COLO829 (cell line): ENCODE data around the gene FLAD1.
A peak's percentile ranks its signal among the peaks of the same experiment; 100 is the strongest.

ENCODE experiments used
- DNase-seq: peaks from one replicate; pipeline ENCODE4 v3.0.0; 2012; ENCODE audit warnings: low spot score

The FLAD1 gene

DNA sequence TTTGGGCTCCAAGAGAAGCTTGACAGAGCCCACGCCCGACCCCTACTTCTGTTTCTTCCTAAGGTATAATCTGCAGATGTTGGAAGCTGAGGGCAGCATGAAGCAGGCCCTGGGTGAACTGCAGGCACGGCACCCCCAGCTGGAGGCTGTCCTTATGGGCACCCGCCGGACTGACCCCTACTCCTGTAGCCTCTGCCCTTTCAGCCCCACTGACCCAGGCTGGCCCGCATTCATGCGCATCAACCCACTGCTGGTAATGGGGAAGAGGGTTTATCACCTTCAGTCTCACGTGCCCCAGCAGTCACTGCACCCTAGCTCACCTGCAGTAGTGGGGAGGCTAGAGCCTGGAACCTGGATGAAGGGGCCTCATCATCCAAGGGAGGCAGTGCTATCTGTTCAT lies 7.1 kb downstream of the FLAD1 start:
- no peak for DNase-seq

- DNase-seq: no peak
Observed at GRCh38 chr1:154992721-154993571, 9.8 kb downstream of the FLAD1 start.

- DNase-seq: no peak
Observed at GRCh38 chr1:154993572-154994268, 10.6 kb downstream of the FLAD1 start, which contains the start of gene LENEP. Gene LENEP (plus strand): TSS chr1:154993586. CDS start chr1:154993608, 22 bp downstream.

- DNase-seq: no peak
Observed at GRCh38 chr1:154994269-154994587, 11.1 kb downstream of the FLAD1 start.

DNA sequence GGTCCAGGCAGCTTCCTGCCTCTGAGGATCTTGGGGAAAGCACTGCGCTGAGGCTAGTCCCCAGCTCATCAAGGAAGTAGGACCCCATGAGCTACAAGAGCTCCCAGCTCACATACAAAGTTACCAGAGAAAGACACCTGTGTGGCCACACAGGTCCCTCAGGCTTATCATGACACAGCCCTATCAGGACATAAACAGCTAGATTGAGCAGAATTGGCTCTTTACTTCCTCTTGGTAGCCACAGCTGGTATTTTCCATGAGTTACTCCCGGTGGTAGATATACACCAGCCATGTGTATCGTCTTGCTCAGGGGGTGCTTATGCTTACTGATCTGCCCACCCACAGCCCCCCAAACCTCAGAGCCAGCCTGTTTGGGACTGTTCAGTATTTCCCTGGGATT lies 11.4 kb downstream of the FLAD1 start:
- no peak for DNase-seq

GRCh38 chr1:154995301-154995983 lies 12.3 kb downstream of the FLAD1 start:
- DNase-seq: peak; percentile 87

GRCh38 chr1:154996966-154997701 lies 14.0 kb downstream of the FLAD1 start:
- DNase-seq: no peak

DNA sequence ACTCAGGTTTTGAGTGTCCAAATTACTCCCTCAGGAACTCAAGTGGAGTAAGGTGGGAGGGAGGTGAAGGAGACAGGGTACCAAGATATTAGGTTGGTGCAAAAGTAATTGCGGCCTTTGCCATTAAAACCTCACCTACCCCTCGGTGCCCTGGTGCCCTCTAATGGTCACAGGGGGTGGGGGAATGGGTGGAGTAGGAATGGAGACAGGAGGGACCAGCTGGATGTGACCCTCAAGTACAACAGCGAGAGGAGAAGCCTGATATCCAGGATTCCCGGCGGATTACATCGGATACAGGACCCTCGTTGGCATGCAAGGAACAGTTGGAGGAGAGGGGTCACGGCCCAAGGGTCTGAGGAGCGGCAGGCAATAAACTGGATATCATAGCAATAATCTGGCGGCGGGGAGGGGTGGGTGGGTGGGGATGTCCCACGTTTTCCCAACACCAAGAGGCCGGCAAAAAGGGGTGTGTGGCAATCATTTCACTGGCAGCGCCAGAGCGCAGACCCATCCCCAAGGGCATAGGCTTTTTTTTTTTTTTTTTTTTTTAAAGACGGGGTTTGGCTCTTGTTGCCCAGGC lies 15.1 kb downstream of the FLAD1 start:
- no peak for DNase-seq

- DNase-seq: peak; percentile 86
Observed at GRCh38 chr1:154998818-154999570, 15.8 kb downstream of the FLAD1 start.

DNA sequence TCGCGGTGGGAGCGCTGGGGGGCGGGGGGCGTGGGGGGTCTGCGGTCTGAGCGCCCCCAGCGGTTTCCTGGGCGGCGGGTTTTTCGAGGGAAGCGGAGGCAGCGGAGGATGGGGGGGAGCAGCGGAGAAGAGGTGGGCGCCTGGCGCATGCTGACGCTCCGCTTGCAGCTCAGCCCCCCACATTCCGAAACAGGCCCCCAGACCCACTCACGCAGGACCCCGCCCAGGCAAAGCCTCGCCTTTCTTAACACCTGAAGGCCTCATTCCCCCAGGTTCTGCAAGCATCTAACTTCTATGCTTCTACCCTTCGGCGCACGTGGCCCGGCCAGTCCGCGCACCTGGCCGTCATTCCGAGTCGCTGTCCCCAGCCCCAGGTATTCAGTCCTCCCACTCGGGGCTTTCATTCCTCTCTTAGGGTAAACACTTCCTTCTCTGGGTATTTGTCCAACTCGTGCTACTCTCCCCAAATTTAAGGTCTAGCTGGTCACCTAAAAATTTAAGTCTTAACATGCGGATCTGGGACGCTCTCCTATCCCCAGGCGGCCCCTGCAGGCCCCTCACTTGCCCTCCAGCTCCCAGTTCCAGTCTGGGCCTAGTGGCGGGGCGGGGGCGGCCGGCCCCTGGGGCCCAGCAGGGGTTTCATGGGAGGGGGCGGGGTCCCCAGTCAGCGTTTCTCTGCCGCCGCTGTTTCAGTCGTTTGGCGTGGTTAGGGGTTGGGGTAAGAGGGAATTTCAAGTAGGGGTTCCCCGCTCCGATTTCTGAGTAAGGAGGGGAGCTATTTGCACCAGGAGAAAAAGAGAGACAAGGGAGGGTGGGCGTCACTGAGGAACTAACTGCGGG lies 16.6 kb downstream of the FLAD1 start:
- no peak for DNase-seq

DNA sequence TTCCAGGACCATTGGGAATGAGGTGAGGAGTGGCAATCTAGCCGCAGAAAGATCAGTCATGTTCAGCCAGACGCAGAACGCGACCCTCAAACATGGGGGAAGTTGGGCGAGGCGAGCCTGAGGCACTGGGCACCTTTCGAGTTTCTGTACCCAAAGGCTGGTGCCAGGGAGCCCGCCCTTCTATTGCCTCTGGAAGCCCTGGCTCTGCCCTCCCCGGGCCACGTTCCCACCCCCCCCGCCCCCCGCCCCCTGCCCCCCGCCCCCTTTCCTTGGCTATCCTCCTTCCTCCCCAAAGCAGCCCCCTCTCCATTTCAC lies 17.2 kb downstream of the FLAD1 start:
- DNase-seq: no peak

- DNase-seq: peak; percentile 92
Observed at GRCh38 chr1:155000726-155001424, 17.7 kb downstream of the FLAD1 start.

DNA sequence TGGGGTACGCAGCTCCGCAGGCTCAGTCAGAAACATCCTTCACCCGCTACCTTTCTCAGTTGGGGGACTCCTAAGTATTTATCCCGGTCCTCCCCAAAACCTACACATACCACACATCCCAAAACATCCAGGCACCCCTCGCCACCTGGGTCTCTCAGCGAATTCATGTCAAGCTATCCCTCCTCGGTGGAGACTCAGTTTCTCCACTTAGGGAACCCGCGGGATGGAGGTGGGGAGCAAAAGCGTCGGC lies 18.2 kb downstream of the FLAD1 start:
- no peak for DNase-seq

DNA sequence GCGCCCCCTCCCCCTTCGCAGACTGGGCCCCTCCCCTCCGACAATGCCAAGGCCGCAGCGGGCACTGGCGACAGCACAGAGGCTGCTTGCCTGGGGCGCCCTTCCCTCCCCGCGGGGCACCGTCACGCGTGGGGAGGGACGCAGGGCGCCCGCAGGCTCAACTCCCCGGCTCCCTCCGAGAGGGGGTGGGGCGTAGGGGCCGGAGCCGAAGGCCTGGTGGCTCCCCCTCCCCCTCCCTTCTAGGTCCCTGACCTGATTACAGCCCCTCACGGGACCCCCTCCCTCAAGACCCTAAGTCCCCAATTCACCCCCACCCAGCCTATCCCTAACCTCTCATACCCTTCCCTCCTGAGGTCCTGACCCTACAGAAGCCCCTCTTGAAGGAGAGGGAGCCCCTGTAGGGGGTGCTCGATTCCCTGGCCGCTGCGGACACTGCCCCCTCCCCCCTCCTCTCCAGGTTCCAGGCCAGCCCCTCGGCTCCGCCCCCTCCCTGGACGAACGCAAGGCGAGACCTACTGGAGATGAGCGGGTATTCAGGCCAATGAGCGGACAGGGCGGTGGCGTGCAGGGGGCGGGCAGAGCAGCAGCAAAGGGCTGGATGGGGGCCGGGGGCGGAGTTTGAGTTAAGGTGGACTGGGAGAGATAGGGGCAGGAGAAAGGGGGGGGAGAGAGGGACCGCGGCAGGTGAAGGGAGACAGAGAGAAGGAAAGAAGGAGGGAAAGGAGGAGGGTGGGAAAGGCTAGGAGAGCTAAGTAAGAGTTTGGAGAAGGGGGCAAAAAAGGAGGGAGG lies 18.7 kb downstream of the FLAD1 start:
- peak; percentile 100 for DNase-seq

GRCh38 chr1:155002464-155003226 lies 19.5 kb downstream of the FLAD1 start, which contains the start of gene ZBTB7B:
Gene ZBTB7B (plus strand): TSS chr1:155002802. CDS start chr1:155014661, 11,859 bp downstream.
- peak; percentile 76 for DNase-seq

GRCh38 chr1:155003227-155003765 lies 20.2 kb downstream of the FLAD1 start:
- no peak for DNase-seq

GRCh38 chr1:155003766-155004351 lies 20.7 kb downstream of the FLAD1 start:
- DNase-seq: no peak
